H4 (cell line): ENCODE measurements around the gene LYPD5. TPM values are rescaled to one million over a fixed set of nuclear protein-coding genes. Genes with fewer than 3 reads are reported as not detected.
"Not testable (repeated sequence)": the region's sequence is repeated elsewhere in the genome, so short reads cannot be mapped to it uniquely, and the experiment has no call there.

Source experiments
- DNase-seq: peaks from one replicate; pipeline ENCODE4 v3.0.0-alpha.2; 2015; ENCODE audit warnings: low spot score
- total RNA-seq: library from RNA; depleted of rRNA; stranded (reverse); fragments of >200 nt; shearing (Covaris generic); gene quantifications from 2 replicates; pipeline ENCODE4 v1.2.3, GENCODE V29; 2014

LYPD5 gene
- total RNA-seq, 1 experiment from 2014 or later = 0.66 TPM

- DNase-seq = no peak
Measured at GRCh38 chr19:43778651-43779050, 23.6 kb downstream of the LYPD5 start.

GRCh38 chr19:43777163-43777695 is 25.0 kb downstream of the LYPD5 start:
- peak; percentile 65 for DNase-seq

- no peak for DNase-seq
Measured at GRCh38 chr19:43776286-43776685, 26.0 kb downstream of the LYPD5 start.

GRCh38 chr19:43775299-43775890 is 26.9 kb downstream of the LYPD5 start:
- no peak for DNase-seq

- DNase-seq = not testable (repeated sequence)
Measured at GRCh38 chr19:43774940-43775258, 27.3 kb downstream of the LYPD5 start.

GRCh38 chr19:43774103-43774939 is 27.9 kb downstream of the LYPD5 start:
- DNase-seq = no peak

GRCh38 chr19:43773725-43774102 is 28.5 kb downstream of the LYPD5 start:
- DNase-seq = no peak

- no peak for DNase-seq
Measured at GRCh38 chr19:43769256-43769655, 33.0 kb downstream of the LYPD5 start.

- no peak for DNase-seq
Measured at GRCh38 chr19:43768273-43769050, 33.8 kb downstream of the LYPD5 start.

- no peak for DNase-seq
Measured at GRCh38 chr19:43767818-43768217, 34.4 kb downstream of the LYPD5 start.

GRCh38 chr19:43767316-43767715 is 34.9 kb downstream of the LYPD5 start:
- DNase-seq = no peak

- no peak for DNase-seq
Measured at GRCh38 chr19:43766755-43767043, 35.5 kb downstream of the LYPD5 start.

- DNase-seq = peak; percentile 96
Measured at GRCh38 chr19:43765109-43765876, 37.0 kb downstream of the LYPD5 start.

GRCh38 chr19:43764684-43765083 is 37.6 kb downstream of the LYPD5 start:
- not testable (repeated sequence) for DNase-seq

- DNase-seq = no peak
Measured at GRCh38 chr19:43763473-43763939, 38.7 kb downstream of the LYPD5 start.

GRCh38 chr19:43762814-43763213 is 39.4 kb downstream of the LYPD5 start:
- DNase-seq = no peak

- no peak for DNase-seq
Measured at GRCh38 chr19:43760941-43761340, 41.3 kb downstream of the LYPD5 start.

- peak; percentile 54 for DNase-seq
Measured at GRCh38 chr19:43759515-43759914, 42.7 kb downstream of the LYPD5 start.

GRCh38 chr19:43755256-43755801 is 46.9 kb downstream of the LYPD5 start:
- DNase-seq = no peak

GRCh38 chr19:43754503-43755255 is 47.6 kb downstream of the LYPD5 start, which contains the start of gene SMG9:
Gene SMG9 (minus strand): TSS chr19:43754962. CDS start chr19:43750741, 4,221 bp downstream.
- DNase-seq = peak; percentile 98

- no peak for DNase-seq
Measured at GRCh38 chr19:43754253-43754502, 48.1 kb downstream of the LYPD5 start.
